ENCODE results near the gene RIC1. TPM values are rescaled to one million over a fixed set of nuclear protein-coding genes. Genes with fewer than 3 reads are reported as not detected.

The RIC1 gene
- total and polyA plus RNA-seq, 2 donors from 2014 or later, result 2.9 to 21.1 TPM

GRCh38 chr9:5695860-5696259, 67.0 kb downstream of the RIC1 start:
- H3K4me3 ChIP-seq (ENCODE audit: low read length in 3 of 3), result no peak overlapping the region
- H3K9me3 ChIP-seq (ENCODE audit: control insufficient read depth in 2 of 3, insufficient read depth in 1 of 3, low read length in 3 of 3), result no peaks in the 10 kb centered on the region
- H3K4me1 ChIP-seq (ENCODE audit: control insufficient read depth in 2 of 3, insufficient read depth in 2 of 3, low read depth in 1 of 3, low read length in 3 of 3), result no peaks in the 10 kb centered on the region
- DNase-seq (no peak), FAIRE-seq (no peak)
- no peak overlapping the region for H3K27ac ChIP-seq (ENCODE audit: low read depth in 2 of 2, low read length in 2 of 2)
- no peaks in the 10 kb centered on the region for H3K36me3 ChIP-seq (ENCODE audit: control insufficient read depth in 2 of 3, insufficient read depth in 3 of 3, low read length in 3 of 3)
- no peak for TF ChIP-seq CTCF (IDR thresholded peaks at IDR 0.05; ENCODE audit: borderline replicate concordance, extremely low read depth, insufficient read depth)
- intact Hi-C loops (cut with DNase I), result no loop called here
- H3K9ac ChIP-seq (ENCODE audit: low read length in 3 of 3), result no peak overlapping the region
- H3K27me3 ChIP-seq (ENCODE audit: control insufficient read depth, insufficient read depth, low read length), result no peaks in the 10 kb centered on the region

DNA sequence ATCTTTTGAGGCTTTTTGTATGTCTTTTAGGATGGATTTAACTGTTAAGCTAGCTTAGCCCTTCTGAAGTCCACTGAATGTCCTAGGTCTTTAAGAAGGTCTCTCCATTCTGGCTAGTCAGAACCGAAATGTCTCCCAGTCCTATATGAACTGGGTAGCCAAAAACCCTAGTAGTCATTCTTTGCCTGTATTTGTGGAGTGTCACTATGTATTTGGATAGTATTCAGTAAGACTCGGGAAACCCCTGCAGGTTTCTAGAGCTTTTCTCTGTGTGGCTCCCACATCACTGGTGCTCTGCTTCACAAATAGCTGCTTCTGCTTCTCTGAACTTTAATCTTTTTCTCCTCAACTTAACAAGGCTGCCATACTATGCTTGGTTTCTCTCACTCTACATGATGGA, 68.0 kb downstream of the RIC1 start:
- DNase-seq (no peak), FAIRE-seq (no peak)
- Histone ChIP-seq H3K36me3 (ENCODE audit: control insufficient read depth in 2 of 3, insufficient read depth in 3 of 3, low read length in 3 of 3) (no peaks in the 10 kb centered on the region), H3K4me3 (ENCODE audit: low read length in 3 of 3) (no peak overlapping the region), H3K27me3 (ENCODE audit: control insufficient read depth, insufficient read depth, low read length) (no peaks in the 10 kb centered on the region), H3K9ac (ENCODE audit: low read length in 3 of 3) (no peak overlapping the region), H3K4me1 (ENCODE audit: control insufficient read depth in 2 of 3, insufficient read depth in 2 of 3, low read depth in 1 of 3, low read length in 3 of 3) (no peaks in the 10 kb centered on the region), H3K9me3 (ENCODE audit: control insufficient read depth in 2 of 3, insufficient read depth in 1 of 3, low read length in 3 of 3) (no peaks in the 10 kb centered on the region), H3K27ac (ENCODE audit: low read depth in 2 of 2, low read length in 2 of 2) (no peak overlapping the region)
- intact Hi-C loops (cut with DNase I), result no loop called here
- TF ChIP-seq CTCF (IDR thresholded peaks at IDR 0.05; ENCODE audit: borderline replicate concordance, extremely low read depth, insufficient read depth), result no peak

GRCh38 chr9:5698004-5698403, 69.1 kb downstream of the RIC1 start:
- Histone ChIP-seq H3K27me3 (ENCODE audit: control insufficient read depth, insufficient read depth, low read length) (no peaks in the 10 kb centered on the region), H3K27ac (ENCODE audit: low read depth in 2 of 2, low read length in 2 of 2) (no peak overlapping the region), H3K4me3 (ENCODE audit: low read length in 3 of 3) (no peak overlapping the region), H3K4me1 (ENCODE audit: control insufficient read depth in 2 of 3, insufficient read depth in 2 of 3, low read depth in 1 of 3, low read length in 3 of 3) (no peaks in the 10 kb centered on the region), H3K36me3 (ENCODE audit: control insufficient read depth in 2 of 3, insufficient read depth in 3 of 3, low read length in 3 of 3) (no peaks in the 10 kb centered on the region), H3K9me3 (ENCODE audit: control insufficient read depth in 2 of 3, insufficient read depth in 1 of 3, low read length in 3 of 3) (no peaks in the 10 kb centered on the region), H3K9ac (ENCODE audit: low read length in 3 of 3) (no peak overlapping the region)
- intact Hi-C loops (cut with DNase I), result no loop called here
- TF ChIP-seq CTCF (IDR thresholded peaks at IDR 0.05; ENCODE audit: borderline replicate concordance, extremely low read depth, insufficient read depth), result no peak
- no peak for DNase-seq
- FAIRE-seq, result no peak
